Right lobe of liver (tissue), 4 donors: ENCODE results near the gene NAV1.

Experiments used
- POLR2A ChIP-seq: fragments of 450-650 bp; IDR thresholded peaks from one replicate; pipeline ENCODE4 v1.6.1; 2017; ENCODE audit warnings: antibody characterized with exemption, mild to moderate bottlenecking
- TF ChIP-seq, protein P1 (sequence below), 4 donors: fragments of 200-600 bp in 3 of 4; fragments of 450-650 bp in 1 of 4; IDR thresholded peaks; one replicate each; pipeline versions ENCODE4 v1.5.1 to v1.8.0; 2016 to 2022; ENCODE audit warnings: antibody characterized with exemption in 4 of 4, mild to moderate bottlenecking in 2 of 4
- donor health status: DM: no; HTN: no; CAD: no.
- donor health status: DM: no; HTN: no; CAD: no.
- donor health status: DM: no; HTN: yes; CAD: no.

GRCh38 chr1:201562257-201562656 lies 23.3 kb downstream of the NAV1 start:
- TF ChIP-seq, protein P1, sequence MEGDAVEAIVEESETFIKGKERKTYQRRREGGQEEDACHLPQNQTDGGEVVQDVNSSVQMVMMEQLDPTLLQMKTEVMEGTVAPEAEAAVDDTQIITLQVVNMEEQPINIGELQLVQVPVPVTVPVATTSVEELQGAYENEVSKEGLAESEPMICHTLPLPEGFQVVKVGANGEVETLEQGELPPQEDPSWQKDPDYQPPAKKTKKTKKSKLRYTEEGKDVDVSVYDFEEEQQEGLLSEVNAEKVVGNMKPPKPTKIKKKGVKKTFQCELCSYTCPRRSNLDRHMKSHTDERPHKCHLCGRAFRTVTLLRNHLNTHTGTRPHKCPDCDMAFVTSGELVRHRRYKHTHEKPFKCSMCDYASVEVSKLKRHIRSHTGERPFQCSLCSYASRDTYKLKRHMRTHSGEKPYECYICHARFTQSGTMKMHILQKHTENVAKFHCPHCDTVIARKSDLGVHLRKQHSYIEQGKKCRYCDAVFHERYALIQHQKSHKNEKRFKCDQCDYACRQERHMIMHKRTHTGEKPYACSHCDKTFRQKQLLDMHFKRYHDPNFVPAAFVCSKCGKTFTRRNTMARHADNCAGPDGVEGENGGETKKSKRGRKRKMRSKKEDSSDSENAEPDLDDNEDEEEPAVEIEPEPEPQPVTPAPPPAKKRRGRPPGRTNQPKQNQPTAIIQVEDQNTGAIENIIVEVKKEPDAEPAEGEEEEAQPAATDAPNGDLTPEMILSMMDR (IDR thresholded peaks at IDR 0.05): no peak
- no peak for TF ChIP-seq POLR2A
